GM12878 (cell line): ENCODE measurements around the gene IARS2. TPM values are rescaled to one million over a fixed set of nuclear protein-coding genes. Genes with fewer than 3 reads are reported as not detected.

Experiments used
- BACH1 ChIP-seq: fragments of 450-650 bp; IDR thresholded peaks from 2 replicates; pipeline ENCODE4 v1.6.1; 2017; ENCODE audit warnings: mild to moderate bottlenecking, borderline replicate concordance
- BHLHE40 ChIP-seq, 2 experiments: fragments of 450-650 bp in 1 of 2; IDR thresholded peaks; 2 replicates each; pipeline ENCODE4 v1.6.1; 2011 to 2017; ENCODE audit warnings: low read depth in 2 of 2, borderline replicate concordance in 1 of 2, improper control_type of control experiment in 1 of 2, low read length in 1 of 2, mild to moderate bottlenecking in 1 of 2
- BRCA1 ChIP-seq: IDR thresholded peaks from 2 replicates; pipeline ENCODE4 v1.6.1; 2011; ENCODE audit warnings: low read depth, low read length, improper control_type of control experiment
- CREB1 ChIP-seq: IDR thresholded peaks from 2 replicates; pipeline ENCODE4 v1.6.1; 2012; ENCODE audit warnings: low read depth, mild to moderate bottlenecking, inconsistent platforms
- IKZF2 ChIP-seq, 2 experiments: fragments of 450-650 bp; IDR thresholded peaks; 2 replicates each; pipeline ENCODE4 v1.6.1; 2017; ENCODE audit warnings: mild to moderate bottlenecking in 2 of 2, moderate library complexity in 2 of 2
- LARP7 ChIP-seq: fragments of 450-650 bp; IDR thresholded peaks from 2 replicates; pipeline ENCODE4 v1.6.1; 2017; ENCODE audit warnings: mild to moderate bottlenecking
- RB1 ChIP-seq: fragments of 450-650 bp; formaldehyde crosslinking; IDR thresholded peaks from 2 replicates; pipeline ENCODE4 v1.6.1; 2017; ENCODE audit warnings: mild to moderate bottlenecking, borderline replicate concordance
- RELB ChIP-seq: fragments of 450-650 bp; IDR thresholded peaks from 2 replicates; pipeline ENCODE4 v1.6.1; 2017; ENCODE audit warnings: low read depth, mild to moderate bottlenecking, moderate library complexity
- SMARCA5 ChIP-seq: fragments of 450-650 bp; IDR thresholded peaks from 2 replicates; pipeline ENCODE4 v1.6.1; 2017; ENCODE audit warnings: mild to moderate bottlenecking
- YY1 ChIP-seq: IDR thresholded peaks from 2 replicates; pipeline ENCODE4 v1.6.1; 2011; ENCODE audit warnings: low read depth, mild to moderate bottlenecking, low read length
- ZNF207 ChIP-seq: fragments of 450-650 bp; IDR thresholded peaks from 2 replicates; pipeline ENCODE4 v1.6.1; 2014; ENCODE audit warnings: antibody characterized with exemption, mild to moderate bottlenecking, borderline replicate concordance
- ZNF687 ChIP-seq: fragments of 450-650 bp; IDR thresholded peaks from 2 replicates; pipeline ENCODE4 v1.6.1; 2017; ENCODE audit warnings: mild to moderate bottlenecking, moderate library complexity
- polyA plus RNA-seq, 11 experiments: library from polyadenylated mRNA; depleted of rRNA in 4 of 11; unstranded in 6 of 11; stranded (reverse) in 5 of 11; fragments of >200 nt; fragmentation: Nextera tagmentation in 4 of 11; fragmentation: Illumina TruSeq in 1 of 11; extraction: Ambion mirVana in 4 of 11; extraction: Trizol in 1 of 11; gene quantifications; 1 replicate in 1 of 11; 2 replicates in 10 of 11; pipeline versions ENCODE4 v1.2.1 to v1.2.3, GENCODE V29; 2011 to 2016; ENCODE audit warnings: inconsistent platforms in 2 of 11, missing spikeins in 2 of 11, low read depth in 1 of 11
- total RNA-seq, 4 experiments: library from RNA; depleted of rRNA in 3 of 4; stranded (reverse); fragments of >200 nt in 3 of 4; fragmentation: Illumina TruSeq in 1 of 4; extraction: Trizol in 1 of 4; gene quantifications; 2 replicates each; pipeline versions ENCODE4 v1.2.1 to v1.2.3, GENCODE V29; 2013 to 2021
- TF ChIP-seq, protein P1 (sequence below): fragments of 450-650 bp; IDR thresholded peaks from 2 replicates; pipeline ENCODE4 v1.6.1; 2016; ENCODE audit warnings: mild to moderate bottlenecking
- TF ChIP-seq, protein P2 (sequence below): fragments of 450-650 bp; IDR thresholded peaks from 2 replicates; pipeline ENCODE4 v1.6.1; 2016; ENCODE audit warnings: mild to moderate bottlenecking, moderate library complexity, borderline replicate concordance

IARS2 gene
- total and polyA plus RNA-seq, 10 of the 15 experiments (the other 5 are each of a cell fraction or from before 2014, with no cell fraction given): 23.7 to 100 (median 66.8) TPM

GRCh38 chr1:220094016-220094911, at the start of gene IARS2 (continued):
- no peak for TF ChIP-seq ZNF687
- TF ChIP-seq BACH1: peak; percentile 76
- TF ChIP-seq, protein P1, sequence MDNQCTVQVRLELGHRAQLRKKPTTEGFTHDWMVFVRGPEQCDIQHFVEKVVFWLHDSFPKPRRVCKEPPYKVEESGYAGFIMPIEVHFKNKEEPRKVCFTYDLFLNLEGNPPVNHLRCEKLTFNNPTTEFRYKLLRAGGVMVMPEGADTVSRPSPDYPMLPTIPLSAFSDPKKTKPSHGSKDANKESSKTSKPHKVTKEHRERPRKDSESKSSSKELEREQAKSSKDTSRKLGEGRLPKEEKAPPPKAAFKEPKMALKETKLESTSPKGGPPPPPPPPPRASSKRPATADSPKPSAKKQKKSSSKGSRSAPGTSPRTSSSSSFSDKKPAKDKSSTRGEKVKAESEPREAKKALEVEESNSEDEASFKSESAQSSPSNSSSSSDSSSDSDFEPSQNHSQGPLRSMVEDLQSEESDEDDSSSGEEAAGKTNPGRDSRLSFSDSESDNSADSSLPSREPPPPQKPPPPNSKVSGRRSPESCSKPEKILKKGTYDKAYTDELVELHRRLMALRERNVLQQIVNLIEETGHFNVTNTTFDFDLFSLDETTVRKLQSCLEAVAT: no peak
- TF ChIP-seq CREB1: peak; percentile 28; the same call in 1 of the 2 replicates
- 0 out of 2 replicates have a peak, but pooled peaks have one; percentile 29 for TF ChIP-seq SMARCA5
- no peak for TF ChIP-seq ZNF207
- peak in 1 of 2 experiments; percentile 30; a peak in 2 of 4 replicates for TF ChIP-seq IKZF2 (IDR thresholded peaks at IDR 0.05)
- TF ChIP-seq BHLHE40 (IDR thresholded peaks at IDR 0.05; ENCODE audit: borderline replicate concordance in 1 of 2, low read depth in 2 of 2, low read length in 1 of 2): peak; percentile 19 to 28; a peak in 2 of 4 replicates
- TF ChIP-seq LARP7: peak; percentile 85; the same call in 1 of the 2 replicates
- TF ChIP-seq, protein P2, sequence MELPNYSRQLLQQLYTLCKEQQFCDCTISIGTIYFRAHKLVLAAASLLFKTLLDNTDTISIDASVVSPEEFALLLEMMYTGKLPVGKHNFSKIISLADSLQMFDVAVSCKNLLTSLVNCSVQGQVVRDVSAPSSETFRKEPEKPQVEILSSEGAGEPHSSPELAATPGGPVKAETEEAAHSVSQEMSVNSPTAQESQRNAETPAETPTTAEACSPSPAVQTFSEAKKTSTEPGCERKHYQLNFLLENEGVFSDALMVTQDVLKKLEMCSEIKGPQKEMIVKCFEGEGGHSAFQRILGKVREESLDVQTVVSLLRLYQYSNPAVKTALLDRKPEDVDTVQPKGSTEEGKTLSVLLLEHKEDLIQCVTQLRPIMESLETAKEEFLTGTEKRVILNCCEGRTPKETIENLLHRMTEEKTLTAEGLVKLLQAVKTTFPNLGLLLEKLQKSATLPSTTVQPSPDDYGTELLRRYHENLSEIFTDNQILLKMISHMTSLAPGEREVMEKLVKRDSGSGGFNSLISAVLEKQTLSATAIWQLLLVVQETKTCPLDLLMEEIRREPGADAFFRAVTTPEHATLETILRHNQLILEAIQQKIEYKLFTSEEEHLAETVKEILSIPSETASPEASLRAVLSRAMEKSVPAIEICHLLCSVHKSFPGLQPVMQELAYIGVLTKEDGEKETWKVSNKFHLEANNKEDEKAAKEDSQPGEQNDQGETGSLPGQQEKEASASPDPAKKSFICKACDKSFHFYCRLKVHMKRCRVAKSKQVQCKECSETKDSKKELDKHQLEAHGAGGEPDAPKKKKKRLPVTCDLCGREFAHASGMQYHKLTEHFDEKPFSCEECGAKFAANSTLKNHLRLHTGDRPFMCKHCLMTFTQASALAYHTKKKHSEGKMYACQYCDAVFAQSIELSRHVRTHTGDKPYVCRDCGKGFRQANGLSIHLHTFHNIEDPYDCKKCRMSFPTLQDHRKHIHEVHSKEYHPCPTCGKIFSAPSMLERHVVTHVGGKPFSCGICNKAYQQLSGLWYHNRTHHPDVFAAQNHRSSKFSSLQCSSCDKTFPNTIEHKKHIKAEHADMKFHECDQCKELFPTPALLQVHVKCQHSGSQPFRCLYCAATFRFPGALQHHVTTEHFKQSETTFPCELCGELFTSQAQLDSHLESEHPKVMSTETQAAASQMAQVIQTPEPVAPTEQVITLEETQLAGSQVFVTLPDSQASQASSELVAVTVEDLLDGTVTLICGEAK: peak; percentile 52
- TF ChIP-seq BRCA1: no peak
- TF ChIP-seq YY1: peak; percentile 67
- TF ChIP-seq RELB: peak; percentile 58; the same call in 1 of the 2 replicates
- peak; percentile 78; the same call in 1 of the 2 replicates for TF ChIP-seq RB1
